ENCODE measurements around the gene STIP1.

STIP1 gene

DNA sequence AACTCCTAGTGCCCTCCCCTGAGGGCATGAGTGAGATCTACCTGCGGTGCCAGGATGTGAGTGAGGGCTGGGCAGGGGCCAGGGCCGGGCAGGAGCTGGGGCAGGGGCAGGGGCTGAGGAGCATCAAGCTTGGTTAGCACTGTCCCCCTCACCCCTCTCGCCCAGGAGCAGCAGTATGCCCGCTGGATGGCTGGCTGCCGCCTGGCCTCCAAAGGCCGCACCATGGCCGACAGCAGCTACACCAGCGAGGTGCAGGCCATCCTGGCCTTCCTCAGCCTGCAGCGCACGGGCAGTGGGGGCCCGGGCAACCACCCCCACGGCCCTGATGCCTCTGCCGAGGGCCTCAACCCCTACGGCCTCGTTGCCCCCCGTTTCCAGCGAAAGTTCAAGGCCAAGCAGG is 34.3 kb downstream of the STIP1 start:
- H3K9ac ChIP-seq (ENCODE audit: insufficient read length): no peak overlapping the region
- no peak for TF ChIP-seq POLR2AphosphoS5 (IDR thresholded peaks at IDR 0.05; ENCODE audit: borderline replicate concordance, low read depth, low read length)
- no peak for TF ChIP-seq FOXP2 (optimal IDR thresholded peaks at IDR 0.05; ENCODE audit: control extremely low read depth, extremely low read length, insufficient read depth)
- TF ChIP-seq EZH2 (IDR thresholded peaks at IDR 0.05): no peak
- H3K27ac ChIP-seq: no peak overlapping the region
- no peak for DNase-seq (ENCODE audit: low read depth, low spot score)
- no peaks in the 10 kb centered on the region for H3K9me3 ChIP-seq (ENCODE audit: low read depth, low read length)
- H3K4me3 ChIP-seq: no peak overlapping the region
- no peaks in the 10 kb centered on the region; the same call in 1 of the 2 replicates for H3K36me3 ChIP-seq (ENCODE audit: insufficient read depth, low read length)

DNA sequence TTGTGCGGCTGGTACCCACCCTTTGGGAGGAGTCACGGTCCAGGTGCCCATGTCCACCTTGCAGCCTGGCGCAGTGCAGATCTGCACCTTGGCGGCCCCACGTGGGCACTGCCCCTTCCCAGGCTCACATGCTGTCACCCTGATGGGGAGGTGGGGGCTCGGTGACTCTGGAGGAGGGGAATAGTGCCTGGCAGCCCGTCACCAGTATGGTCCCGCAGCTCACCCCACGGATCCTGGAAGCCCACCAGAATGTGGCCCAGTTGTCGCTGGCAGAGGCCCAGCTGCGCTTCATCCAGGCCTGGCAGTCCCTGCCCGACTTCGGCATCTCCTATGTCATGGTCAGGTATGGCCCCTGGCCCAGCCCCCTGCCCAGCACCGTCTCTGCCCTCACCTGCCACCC is 34.8 kb downstream of the STIP1 start:
- no peak for TF ChIP-seq POLR2AphosphoS5 (IDR thresholded peaks at IDR 0.05; ENCODE audit: borderline replicate concordance, low read depth, low read length)
- no peak for TF ChIP-seq FOXP2 (optimal IDR thresholded peaks at IDR 0.05; ENCODE audit: control extremely low read depth, extremely low read length, insufficient read depth)
- TF ChIP-seq EZH2 (IDR thresholded peaks at IDR 0.05): no peak
- Histone ChIP-seq H3K9me3 (ENCODE audit: low read depth, low read length) (no peaks in the 10 kb centered on the region), H3K27ac (no peak overlapping the region), H3K4me3 (no peak overlapping the region), H3K9ac (ENCODE audit: insufficient read length) (no peak overlapping the region), H3K36me3 (ENCODE audit: insufficient read depth, low read length) (no peaks in the 10 kb centered on the region; the same call in 1 of the 2 replicates)
- DNase-seq (ENCODE audit: low read depth, low spot score): no peak

DNA sequence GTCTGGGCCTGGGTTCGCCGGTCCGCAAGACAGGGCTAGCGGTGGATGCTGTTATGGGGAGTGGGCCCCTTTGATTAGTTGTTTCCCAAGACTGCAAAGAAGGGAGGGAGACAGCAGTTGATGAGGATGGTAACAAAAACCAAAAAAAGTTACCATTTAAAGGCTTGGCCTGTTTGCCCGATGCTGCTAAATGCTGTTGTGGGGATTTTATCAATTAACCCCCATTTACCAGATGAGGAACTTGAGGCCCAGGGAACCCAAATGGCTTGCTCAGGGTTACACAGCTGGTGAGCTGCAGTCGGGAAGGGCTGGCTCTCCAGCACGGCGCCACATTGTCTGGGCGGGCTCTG is 36.7 kb downstream of the STIP1 start:
- TF ChIP-seq POLR2AphosphoS5 (IDR thresholded peaks at IDR 0.05; ENCODE audit: borderline replicate concordance, low read depth, low read length): no peak
- TF ChIP-seq FOXP2 (optimal IDR thresholded peaks at IDR 0.05; ENCODE audit: control extremely low read depth, extremely low read length, insufficient read depth): no peak
- TF ChIP-seq EZH2 (IDR thresholded peaks at IDR 0.05): no peak
- H3K9ac ChIP-seq (ENCODE audit: insufficient read length): no peak overlapping the region
- no peak for DNase-seq (ENCODE audit: low read depth, low spot score)
- H3K9me3 ChIP-seq (ENCODE audit: low read depth, low read length): no peaks in the 10 kb centered on the region
- no peaks in the 10 kb centered on the region; the same call in 1 of the 2 replicates for H3K36me3 ChIP-seq (ENCODE audit: insufficient read depth, low read length)
- H3K4me3 ChIP-seq: no peak overlapping the region
- H3K27ac ChIP-seq: no peak overlapping the region

DNA sequence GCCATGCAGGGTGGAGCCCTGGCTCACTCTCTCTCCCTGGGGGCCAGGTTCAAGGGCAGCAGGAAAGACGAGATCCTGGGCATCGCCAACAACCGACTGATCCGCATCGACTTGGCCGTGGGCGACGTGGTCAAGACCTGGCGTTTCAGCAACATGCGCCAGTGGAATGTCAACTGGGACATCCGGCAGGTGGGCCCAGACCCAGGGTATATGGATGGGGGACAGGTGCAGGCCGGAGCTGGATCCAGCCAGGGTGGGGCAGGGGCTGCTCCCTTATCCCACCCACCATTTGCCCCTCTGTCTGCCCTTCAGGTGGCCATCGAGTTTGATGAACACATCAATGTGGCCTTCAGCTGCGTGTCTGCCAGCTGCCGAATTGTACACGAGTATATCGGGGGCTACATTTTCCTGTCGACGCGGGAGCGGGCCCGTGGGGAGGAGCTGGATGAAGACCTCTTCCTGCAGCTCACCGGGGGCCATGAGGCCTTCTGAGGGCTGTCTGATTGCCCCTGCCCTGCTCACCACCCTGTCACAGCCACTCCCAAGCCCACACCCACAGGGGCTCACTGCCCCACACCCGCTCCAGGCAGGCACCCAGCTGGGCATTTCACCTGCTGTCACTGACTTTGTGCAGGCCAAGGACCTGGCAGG is 37.2 kb downstream of the STIP1 start:
- Histone ChIP-seq H3K9ac (ENCODE audit: insufficient read length) (no peak overlapping the region), H3K36me3 (ENCODE audit: insufficient read depth, low read length) (no peaks in the 10 kb centered on the region; the same call in 1 of the 2 replicates), H3K27ac (0 out of 2 replicates have a peak overlapping the region, but pooled peaks have one; percentile 2), H3K4me3 (no peak overlapping the region), H3K9me3 (ENCODE audit: low read depth, low read length) (no peaks in the 10 kb centered on the region)
- no peak for DNase-seq (ENCODE audit: low read depth, low spot score)
- TF ChIP-seq FOXP2 (optimal IDR thresholded peaks at IDR 0.05; ENCODE audit: control extremely low read depth, extremely low read length, insufficient read depth) (no peak), EZH2 (IDR thresholded peaks at IDR 0.05) (no peak), POLR2AphosphoS5 (IDR thresholded peaks at IDR 0.05; ENCODE audit: borderline replicate concordance, low read depth, low read length) (no peak)

DNA sequence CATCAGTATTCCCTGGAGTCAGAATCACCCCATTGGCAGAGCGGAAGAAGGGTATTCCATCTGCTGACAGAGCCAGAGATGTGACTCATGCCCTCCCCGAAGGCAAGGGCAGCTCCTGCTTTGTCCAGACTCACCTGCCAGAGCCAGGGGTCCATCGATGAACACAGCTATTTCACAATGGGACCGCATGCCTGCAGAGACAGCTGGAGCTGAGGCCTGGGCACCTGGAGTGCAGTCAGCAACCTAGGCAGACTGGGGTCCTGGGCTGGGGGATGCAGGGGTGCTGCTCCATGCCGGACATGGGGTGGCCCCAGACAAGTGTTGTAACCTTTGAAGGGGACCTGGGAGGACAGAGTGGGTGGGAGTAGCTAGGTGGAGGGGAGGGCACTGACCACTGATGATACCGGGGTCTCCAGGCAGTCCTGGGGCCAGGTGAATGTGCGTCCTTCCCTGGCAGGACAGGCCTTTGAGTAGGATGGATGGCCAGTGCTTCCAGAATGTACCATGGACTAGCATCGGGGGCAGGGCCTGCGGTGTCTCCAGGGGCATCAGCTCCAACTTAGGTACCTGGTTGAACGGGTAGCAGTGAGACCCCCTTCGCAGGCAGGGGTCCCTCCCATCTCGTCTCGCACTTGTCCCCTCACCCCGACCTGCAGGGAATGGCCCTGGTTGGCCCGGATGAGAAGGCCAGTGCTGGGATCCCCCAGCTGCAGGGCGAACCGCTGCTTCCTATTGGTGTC is 38.4 kb downstream of the STIP1 start:
- DNase-seq (ENCODE audit: low read depth, low spot score): no peak
- Histone ChIP-seq H3K36me3 (ENCODE audit: insufficient read depth, low read length) (no peaks in the 10 kb centered on the region; the same call in 1 of the 2 replicates), H3K9ac (ENCODE audit: insufficient read length) (no peak overlapping the region), H3K4me3 (no peak overlapping the region), H3K9me3 (ENCODE audit: low read depth, low read length) (no peaks in the 10 kb centered on the region), H3K27ac (peak overlapping the region; percentile 2; the same call in 1 of the 2 replicates)
- TF ChIP-seq FOXP2 (optimal IDR thresholded peaks at IDR 0.05; ENCODE audit: control extremely low read depth, extremely low read length, insufficient read depth) (no peak), POLR2AphosphoS5 (IDR thresholded peaks at IDR 0.05; ENCODE audit: borderline replicate concordance, low read depth, low read length) (no peak), EZH2 (IDR thresholded peaks at IDR 0.05) (no peak)

DNA sequence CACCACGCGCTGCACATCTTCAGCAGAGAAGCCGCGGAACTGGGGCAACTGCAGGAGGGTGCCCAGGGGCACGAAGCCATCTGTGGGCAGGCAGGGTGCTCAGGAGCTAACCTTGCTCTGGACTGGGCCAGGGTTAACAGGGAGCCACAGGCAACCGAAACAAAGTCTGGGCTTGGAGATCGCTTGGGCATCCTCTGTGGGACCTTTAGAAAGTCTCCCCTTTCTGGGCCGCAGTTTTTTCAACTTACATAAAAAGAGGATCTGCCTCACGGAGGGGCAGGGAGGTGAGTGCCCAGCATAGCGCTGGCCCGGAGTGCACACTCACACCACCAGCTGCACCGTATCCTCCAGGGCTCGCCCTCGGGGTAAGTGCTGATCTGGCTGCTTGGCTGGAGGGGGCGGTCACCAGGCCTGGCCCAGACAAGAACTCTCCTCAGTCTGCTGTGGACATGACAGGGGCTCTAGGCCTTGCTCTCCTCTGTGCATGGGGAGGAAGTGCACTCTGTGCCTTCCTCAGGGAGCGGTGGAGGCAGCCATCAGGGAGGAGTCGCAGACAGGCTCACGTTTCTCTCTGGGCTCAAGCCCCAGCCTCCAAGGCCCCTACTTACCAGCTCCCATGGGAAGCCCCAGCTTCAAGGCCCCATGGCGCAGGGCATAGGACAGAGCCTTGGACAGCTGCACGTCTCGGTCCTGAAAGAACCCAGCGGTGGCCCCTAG is 39.1 kb downstream of the STIP1 start:
- Histone ChIP-seq H3K27ac (0 out of 2 replicates have a peak overlapping the region, but pooled peaks have one; percentile 64), H3K36me3 (ENCODE audit: insufficient read depth, low read length) (no peaks in the 10 kb centered on the region; the same call in 1 of the 2 replicates), H3K9me3 (ENCODE audit: low read depth, low read length) (no peaks in the 10 kb centered on the region), H3K4me3 (peak overlapping the region; percentile 99), H3K9ac (ENCODE audit: insufficient read length) (peak overlapping the region; percentile 88)
- DNase-seq (ENCODE audit: low read depth, low spot score): no peak
- TF ChIP-seq FOXP2 (optimal IDR thresholded peaks at IDR 0.05; ENCODE audit: control extremely low read depth, extremely low read length, insufficient read depth) (no peak), EZH2 (IDR thresholded peaks at IDR 0.05) (no peak), POLR2AphosphoS5 (IDR thresholded peaks at IDR 0.05; ENCODE audit: borderline replicate concordance, low read depth, low read length) (no peak)

DNA sequence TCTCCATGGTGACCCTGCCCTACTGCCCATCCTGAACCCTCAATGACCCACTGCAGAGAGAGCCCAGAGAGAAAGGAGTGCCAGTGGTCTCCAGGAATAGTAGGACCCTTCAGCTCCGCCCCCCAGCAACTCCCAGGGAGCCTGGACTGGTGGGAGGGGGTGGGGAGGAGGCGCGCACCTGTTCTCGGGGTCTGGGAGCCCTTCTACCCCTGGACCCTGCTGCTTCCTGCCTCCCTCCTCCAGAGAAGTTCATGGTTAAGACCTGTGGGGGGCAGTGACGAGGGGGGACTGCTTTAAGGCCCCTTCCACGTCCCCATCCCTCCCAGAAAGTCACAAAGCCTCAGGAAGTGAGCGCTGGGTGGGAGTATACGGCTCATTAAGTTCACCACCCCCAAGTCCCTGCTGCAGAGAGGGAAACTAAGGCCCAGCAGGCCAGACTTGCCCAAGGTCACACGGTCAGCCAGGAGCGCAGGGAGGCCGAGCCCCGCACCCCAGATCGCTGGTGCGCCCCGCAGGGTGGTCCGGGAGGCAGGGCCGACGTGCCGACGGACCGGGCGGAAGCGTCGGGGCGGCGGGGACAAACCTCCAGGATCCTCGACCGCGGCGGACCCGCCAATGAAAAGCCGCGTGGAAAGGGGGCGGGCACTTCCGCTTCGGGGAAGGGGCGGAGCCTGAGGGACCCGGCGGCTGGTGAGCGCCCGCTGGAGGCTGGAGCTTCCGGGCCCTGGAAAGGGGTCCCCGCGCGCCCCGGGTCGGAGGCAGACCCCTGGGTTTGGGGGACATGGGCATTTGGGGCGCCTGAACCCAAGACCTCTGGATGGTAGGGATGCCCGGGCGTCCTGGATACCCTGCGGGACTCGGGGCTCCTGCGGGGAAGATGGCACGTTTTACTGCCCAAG is 39.9 kb downstream of the STIP1 start, which contains the start of the genes NUDT22 and TRPT1:
Gene NUDT22 (plus strand): TSS at position 667 of the 899 bp plus-strand sequence. CDS start 379 bp downstream, outside the sequence.
Gene TRPT1 (minus strand): TSS at position 579 of the 899 bp plus-strand sequence. CDS start 326 bp downstream, at position 253.
- Histone ChIP-seq H3K27ac (peak within 1 kb of the TSS; percentile 64), H3K4me3 (peak within 1 kb of the TSS; percentile 99), H3K9ac (ENCODE audit: insufficient read length) (peak within 1 kb of the TSS; percentile 88), H3K9me3 (ENCODE audit: low read depth, low read length) (no peaks in the 10 kb centered on the region), H3K36me3 (ENCODE audit: insufficient read depth, low read length) (no peaks in the 10 kb centered on the region)
- TF ChIP-seq FOXP2 (optimal IDR thresholded peaks at IDR 0.05; ENCODE audit: control extremely low read depth, extremely low read length, insufficient read depth): peak; percentile 35
- no peak for TF ChIP-seq EZH2 (IDR thresholded peaks at IDR 0.05)
- peak; percentile 90 for TF ChIP-seq POLR2AphosphoS5 (IDR thresholded peaks at IDR 0.05; ENCODE audit: borderline replicate concordance, low read depth, low read length)
- no peak for DNase-seq (ENCODE audit: low read depth, low spot score)

Data from SK-N-MC (cell line).